H9 (cell line): ENCODE measurements around the gene GIGYF1. TPM values are rescaled to one million over a fixed set of nuclear protein-coding genes. Genes with fewer than 3 reads are reported as not detected.

ENCODE experiments used
- DNase-seq: peaks from one replicate; pipeline ENCODE4 v3.0.0-alpha.2; 2017
- H2AFZ ChIP-seq: one replicate; pipeline ENCODE4 v1.6.1; 2013; ENCODE audit warnings: mild to moderate bottlenecking, low read length, control low read depth, moderate library complexity
- H2AK5ac ChIP-seq: 2 replicates; pipeline ENCODE4 v1.6.1; 2013; ENCODE audit warnings: low read length, control low read depth, mixed read lengths; ENCODE audit not compliant: insufficient read length
- H2BK120ac ChIP-seq: one replicate; pipeline ENCODE4 v1.6.1; 2013; ENCODE audit warnings: low read depth, mild to moderate bottlenecking, low read length, control low read depth, inconsistent platforms; ENCODE audit not compliant: poor library complexity, severe bottlenecking
- H2BK12ac ChIP-seq: 2 replicates; pipeline ENCODE4 v1.6.1; 2013; ENCODE audit warnings: low read length, control low read depth, mixed read lengths, low read depth; ENCODE audit not compliant: insufficient read length
- H2BK15ac ChIP-seq: 2 replicates; pipeline ENCODE4 v1.6.1; 2013; ENCODE audit warnings: low read depth, low read length, control low read depth
- H2BK20ac ChIP-seq: one replicate; pipeline ENCODE4 v1.6.1; 2013; ENCODE audit warnings: low read depth, mild to moderate bottlenecking, low read length, control low read depth, inconsistent platforms; ENCODE audit not compliant: poor library complexity, severe bottlenecking
- H2BK5ac ChIP-seq: 2 replicates; pipeline ENCODE4 v1.6.1; 2013; ENCODE audit warnings: low read length, control low read depth, mixed read lengths; ENCODE audit not compliant: insufficient read length
- H3K14ac ChIP-seq: 2 replicates; pipeline ENCODE4 v1.6.1; 2013; ENCODE audit warnings: low read length, control low read depth; ENCODE audit not compliant: insufficient read depth
- H3K18ac ChIP-seq: 2 replicates; pipeline ENCODE4 v1.6.1; 2013; ENCODE audit warnings: low read depth, mild to moderate bottlenecking, mixed read lengths, low read length, control low read depth; ENCODE audit not compliant: insufficient read length
- H3K23ac ChIP-seq: 2 replicates; pipeline ENCODE4 v1.6.1; 2013; ENCODE audit warnings: low read length, control low read depth, mixed read lengths, low read depth; ENCODE audit not compliant: insufficient read length
- H3K23me2 ChIP-seq: 2 replicates; pipeline ENCODE4 v1.6.1; 2013; ENCODE audit warnings: low read depth, mild to moderate bottlenecking, mixed read lengths, low read length, control low read depth; ENCODE audit not compliant: insufficient read length, poor library complexity, severe bottlenecking
- H3K27ac ChIP-seq: 2 replicates; pipeline ENCODE4 v1.5.1; 2013; ENCODE audit warnings: low read length, control low read depth, mixed read lengths, low read depth; ENCODE audit not compliant: insufficient read length
- H3K27me3 ChIP-seq: 2 replicates; pipeline ENCODE4 v1.6.1; 2013; ENCODE audit warnings: low read length, control low read depth, inconsistent platforms; ENCODE audit not compliant: insufficient read depth
- H3K4ac ChIP-seq: 2 replicates; pipeline ENCODE4 v1.6.1; 2013; ENCODE audit warnings: low read depth, mild to moderate bottlenecking, control low read depth, inconsistent platforms, low read length, moderate library complexity
- H3K4me1 ChIP-seq: 2 replicates; pipeline ENCODE4 v1.6.1; 2013; ENCODE audit warnings: low read length, control low read depth, inconsistent platforms; ENCODE audit not compliant: insufficient read depth
- H3K4me2 ChIP-seq: 2 replicates; pipeline ENCODE4 v1.6.1; 2013; ENCODE audit warnings: low read length, control low read depth, mixed read lengths; ENCODE audit not compliant: insufficient read length, insufficient read depth
- H3K56ac ChIP-seq: 2 replicates; pipeline ENCODE4 v1.6.1; 2013; ENCODE audit warnings: low read depth, mild to moderate bottlenecking, mixed read lengths, low read length, control low read depth; ENCODE audit not compliant: insufficient read length
- H3K79me1 ChIP-seq: 2 replicates; pipeline ENCODE4 v1.6.1; 2013; ENCODE audit warnings: low read depth, mild to moderate bottlenecking, moderate library complexity, low read length, control low read depth, inconsistent platforms; ENCODE audit not compliant: insufficient read depth, poor library complexity, severe bottlenecking
- H3K79me2 ChIP-seq: 2 replicates; pipeline ENCODE4 v1.6.1; 2013; ENCODE audit warnings: low read length, control low read depth, inconsistent platforms; ENCODE audit not compliant: insufficient read depth
- H3K9ac ChIP-seq: 2 replicates; pipeline ENCODE4 v1.6.1; 2013; ENCODE audit warnings: low read length, control low read depth, mixed read lengths; ENCODE audit not compliant: insufficient read length; ENCODE audit errors: extremely low read depth
- H3K9me3 ChIP-seq: one replicate; pipeline ENCODE4 v1.6.1; 2013; ENCODE audit warnings: low read depth, low read length, inconsistent platforms; ENCODE audit not compliant: control insufficient read depth
- H3T11ph ChIP-seq: one replicate; pipeline ENCODE4 v1.6.1; 2013; ENCODE audit warnings: mild to moderate bottlenecking, low read length, control low read depth, inconsistent platforms
- H4K20me1 ChIP-seq: one replicate; pipeline ENCODE4 v1.6.1; 2013; ENCODE audit not compliant: control insufficient read depth, insufficient read length, insufficient read depth
- H4K5ac ChIP-seq: 2 replicates; pipeline ENCODE4 v1.6.1; 2013; ENCODE audit warnings: low read depth, mild to moderate bottlenecking, mixed read lengths, low read length, control low read depth; ENCODE audit not compliant: insufficient read length
- H4K8ac ChIP-seq: replicated peaks from 2 replicates; pipeline ENCODE4 v1.6.1; 2013; ENCODE audit warnings: low read length, control low read depth, mixed read lengths, low read depth; ENCODE audit not compliant: insufficient read length
- H4K91ac ChIP-seq: 2 replicates; pipeline ENCODE4 v1.6.1; 2013; ENCODE audit warnings: low read depth, mild to moderate bottlenecking, moderate library complexity, mixed read lengths, low read length, control low read depth; ENCODE audit not compliant: insufficient read length
- H3K27ac Mint-ChIP-seq, 3 experiments: 2 replicates in 2 of 3; 3 replicates in 1 of 3; pipeline ENCODE4 v1.8.0; 2020 to 2021; ENCODE audit warnings: mixed read lengths in 3 of 3, mild to moderate bottlenecking in 1 of 3, moderate library complexity in 1 of 3
- H3K27me3 Mint-ChIP-seq: 2 replicates; pipeline ENCODE4 v1.8.0; 2021; ENCODE audit warnings: low read depth, mild to moderate bottlenecking, moderate library complexity, mixed read lengths
- H3K36me3 Mint-ChIP-seq, 3 experiments: 2 replicates in 2 of 3; 3 replicates in 1 of 3; pipeline ENCODE4 v1.8.0; 2020 to 2021; ENCODE audit warnings: low read depth in 3 of 3, mixed read lengths in 3 of 3; ENCODE audit not compliant: insufficient read depth in 1 of 3
- H3K4me1 Mint-ChIP-seq, 2 experiments: 2 replicates each; pipeline ENCODE4 v1.8.0; 2020; ENCODE audit warnings: mixed read lengths in 2 of 2
- H3K4me3 Mint-ChIP-seq, 2 experiments: 2 replicates in 1 of 2; 3 replicates in 1 of 2; pipeline ENCODE4 v1.8.0; 2020 to 2021; ENCODE audit warnings: mild to moderate bottlenecking in 2 of 2, mixed read lengths in 2 of 2, moderate library complexity in 1 of 2
- H3K9me3 Mint-ChIP-seq, 2 experiments: 2 replicates in 1 of 2; 3 replicates in 1 of 2; pipeline ENCODE4 v1.8.0; 2020; ENCODE audit warnings: mild to moderate bottlenecking in 2 of 2, mixed read lengths in 2 of 2, moderate library complexity in 1 of 2
- CTCF ChIP-seq: fragments of 200-600 bp; sonication (generic); conservative IDR thresholded peaks from 3 replicates; pipeline ENCODE4 v1.8.0; 2021; ENCODE audit warnings: antibody characterized with exemption, mild to moderate bottlenecking
- WGBS: extraction: QIAGEN DNeasy Blood & Tissue Kit; methylation state at CpG from one replicate; pipeline ENCODE4 v1.1.7; 2013; ENCODE audit warnings: missing lambda C conversion rate, low lambda C conversion rate, mixed read lengths; ENCODE audit not compliant: insufficient read length; ENCODE audit errors: extremely low coverage; 5-methylcytosine and 5-hydroxymethylcytosine counted together
- total RNA-seq: library from RNA; stranded (reverse); gene quantifications from 2 replicates; pipeline ENCODE4 v1.2.1, GENCODE V29; 2021

GIGYF1 gene
- total RNA-seq, 1 experiment from 2014 or later = 104 TPM

- Mint-ChIP-seq H3K4me3 (no peak overlapping the region), H3K27ac (0 out of 7 replicates have a peak overlapping the region, but pooled peaks of 1 of the 3 experiments have one; percentile 74)
Measured at GRCh38 chr7:100699018-100699417, 5.0 kb upstream of the GIGYF1 start.

More at GRCh38 chr7:100699018-100699417, 5.0 kb upstream of the GIGYF1 start:
- no peak overlapping the region for H2BK120ac ChIP-seq
- no peak overlapping the region for H2BK12ac ChIP-seq
- H2BK20ac ChIP-seq = no peak overlapping the region
- H2BK15ac ChIP-seq = no peak overlapping the region
- WGBS = no CpG with 5 or more reads among the region's 6 CpGs
- no peak overlapping the region for H3K23ac ChIP-seq
- H4K20me1 ChIP-seq = no peaks in the 10 kb centered on the region
- H2BK5ac ChIP-seq = no peak overlapping the region
- no peak overlapping the region for H3K56ac ChIP-seq
- H3K27ac ChIP-seq = no peak overlapping the region
- no peaks in the 10 kb centered on the region for H3K27me3 ChIP-seq
- H3K4me1 Mint-ChIP-seq = peaks cover 13 to 14% of the 10 kb centered on the region in 2 experiments
- no peak for DNase-seq
- no peaks in the 10 kb centered on the region for H3K79me1 ChIP-seq
- H3K14ac ChIP-seq = no peak overlapping the region
- H3K4me2 ChIP-seq = no peak overlapping the region
- H3K18ac ChIP-seq = no peak overlapping the region
- no peaks in the 10 kb centered on the region for H3K23me2 ChIP-seq
- H4K91ac ChIP-seq = no peak overlapping the region
- H3T11ph ChIP-seq = no peak overlapping the region
- H3K4ac ChIP-seq = no peak overlapping the region
- H3K36me3 Mint-ChIP-seq = no peaks in the 10 kb centered on the region; a peak in 1 of 7 replicates
- no peaks in the 10 kb centered on the region for H3K9me3 ChIP-seq
- no peaks in the 10 kb centered on the region for H3K9me3 Mint-ChIP-seq
- H4K5ac ChIP-seq = no peak overlapping the region
- no peak overlapping the region for H2AK5ac ChIP-seq
- no peaks in the 10 kb centered on the region; the same call in 1 of the 2 replicates for H3K27me3 Mint-ChIP-seq
- no peaks in the 10 kb centered on the region for H3K79me2 ChIP-seq
- H3K9ac ChIP-seq = no peak overlapping the region
- no peak overlapping the region for H4K8ac ChIP-seq
- no peaks in the 10 kb centered on the region for H3K4me1 ChIP-seq
- TF ChIP-seq CTCF = no peak
- H2AFZ ChIP-seq = no peak overlapping the region
